ENCODE results near the gene DAB2IP.

The DAB2IP gene

GRCh38 chr9:121808781-121809180, 157.3 kb downstream of the DAB2IP start:
- DNase-seq = no peak

- no peak for DNase-seq
Observed at GRCh38 chr9:121809356-121810050, 158.1 kb downstream of the DAB2IP start.

- DNase-seq = no peak
Observed at GRCh38 chr9:121810489-121810888, 159.1 kb downstream of the DAB2IP start.

DNA sequence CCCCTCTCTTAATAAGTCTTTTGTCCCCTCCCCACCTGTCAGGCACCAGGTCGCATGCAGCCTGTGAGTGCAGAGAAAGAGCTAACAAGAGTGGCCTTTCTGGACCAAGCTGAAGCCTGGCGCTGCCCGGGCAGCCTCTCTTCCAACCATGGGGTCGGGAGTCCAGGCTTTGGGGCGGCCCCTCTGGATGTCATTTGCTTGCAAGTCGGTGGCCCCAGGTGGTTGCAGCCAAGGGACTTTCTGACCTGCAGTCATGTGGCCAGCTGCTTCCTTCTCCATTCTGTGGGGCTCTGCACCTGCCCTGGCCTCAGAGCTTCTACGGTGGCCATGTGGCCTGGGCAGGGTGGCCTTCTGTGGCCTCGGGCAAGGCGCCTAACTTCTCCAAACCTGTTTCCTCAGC, 159.7 kb downstream of the DAB2IP start:
- no peak for DNase-seq

GRCh38 chr9:121811751-121812150, 160.3 kb downstream of the DAB2IP start:
- no peak for DNase-seq

- DNase-seq = no peak
Observed at GRCh38 chr9:121812159-121812735, 160.8 kb downstream of the DAB2IP start.

DNA sequence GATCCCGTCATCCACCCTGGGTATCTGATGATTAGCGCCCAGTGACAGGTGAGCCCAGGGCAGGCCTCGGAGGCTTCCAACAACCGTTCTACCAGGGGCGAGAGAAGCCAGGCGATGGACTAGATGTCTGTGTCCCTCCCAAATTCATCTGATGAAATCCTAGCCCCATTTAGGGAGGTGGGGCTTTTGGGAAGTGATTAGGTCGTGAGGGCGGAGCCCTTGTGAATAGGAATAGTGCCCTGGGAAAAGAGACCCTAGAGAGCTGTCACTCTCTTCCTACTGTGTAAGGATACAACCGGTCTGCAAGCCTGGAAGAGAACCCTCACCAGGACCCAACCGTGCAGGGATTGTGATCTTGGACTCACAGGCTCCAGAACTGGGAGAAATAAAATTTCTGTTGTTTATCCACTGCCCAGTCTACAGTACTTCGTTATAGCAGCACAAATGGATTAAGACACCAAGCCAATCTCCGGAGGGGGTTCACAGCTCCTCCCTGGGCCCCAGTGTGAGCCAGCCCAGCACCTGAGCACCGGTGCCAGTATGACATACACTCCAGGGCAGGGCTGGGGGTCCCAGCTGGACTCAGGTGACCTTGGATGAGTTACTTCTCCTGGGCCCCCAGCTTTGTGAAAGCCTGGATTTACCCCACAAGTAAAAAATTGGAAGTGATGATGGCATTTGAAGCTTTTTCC, 162.2 kb downstream of the DAB2IP start:
- no peak for DNase-seq

GRCh38 chr9:121814594-121814993, 163.2 kb downstream of the DAB2IP start:
- DNase-seq = no peak

- DNase-seq = no peak
Observed at GRCh38 chr9:121815084-121815483, 163.7 kb downstream of the DAB2IP start.

DNA sequence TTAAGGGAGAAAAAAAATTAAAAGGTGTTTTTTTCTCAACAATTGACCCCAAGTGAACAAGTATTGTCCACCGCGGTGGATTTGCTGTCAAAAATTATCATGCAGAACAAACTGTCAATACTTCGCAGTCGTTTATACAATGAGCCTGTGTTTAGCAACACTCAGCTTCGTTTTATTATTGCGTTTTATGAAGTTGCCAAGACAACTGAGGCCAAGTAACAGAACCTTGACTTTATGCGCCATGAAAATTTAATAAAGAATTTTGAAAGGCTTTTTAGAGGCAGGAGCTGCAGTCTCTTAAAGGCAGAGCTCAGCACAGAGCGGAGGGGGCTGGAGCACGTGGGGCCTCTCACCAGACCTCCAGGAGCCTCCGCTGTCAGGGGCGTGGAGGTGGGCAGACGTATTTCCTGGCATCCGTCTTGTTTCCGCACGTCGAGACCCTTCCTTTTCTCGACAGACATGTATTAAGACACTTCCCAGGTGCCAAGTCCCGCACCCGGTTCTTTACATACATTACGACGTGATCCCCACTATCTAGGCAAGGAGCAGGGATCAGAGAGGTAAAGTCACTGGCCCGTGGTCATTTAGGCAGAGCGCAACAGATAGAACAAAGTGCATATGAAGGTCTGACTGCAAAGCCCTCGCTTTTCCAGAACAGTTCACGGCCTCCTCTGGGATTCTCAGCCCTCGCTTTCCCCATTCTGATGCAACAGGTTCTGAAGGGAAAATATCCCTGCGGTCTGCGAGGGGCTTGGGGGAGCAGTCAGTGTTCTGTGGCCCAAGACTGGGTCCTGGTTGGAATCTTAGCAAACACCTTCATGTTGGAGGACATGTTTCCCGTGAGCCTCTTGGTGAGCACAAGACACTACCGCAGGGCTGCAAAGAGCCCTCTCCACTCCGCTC, 164.4 kb downstream of the DAB2IP start:
- no peak for DNase-seq

DNA sequence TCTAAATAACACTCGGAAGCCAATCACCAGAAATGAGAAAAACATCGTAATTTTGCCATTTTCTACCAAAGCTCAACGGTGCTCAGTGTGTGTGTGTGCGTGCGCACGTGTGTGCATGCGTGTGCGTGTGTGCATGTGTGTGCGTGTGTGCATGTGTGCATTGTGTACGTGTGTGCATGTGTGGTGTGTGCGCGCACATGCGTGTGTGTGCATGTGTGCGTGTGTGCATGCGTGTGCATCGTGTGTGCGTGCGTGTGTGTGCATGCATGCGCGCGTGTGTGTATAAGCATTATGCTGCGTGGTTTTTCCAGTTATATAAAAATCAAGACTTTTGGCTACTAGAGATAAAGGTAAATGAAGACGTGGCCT, 165.0 kb downstream of the DAB2IP start:
- no peak for DNase-seq

- no peak for DNase-seq
Observed at GRCh38 chr9:121816845-121817450, 165.5 kb downstream of the DAB2IP start.

DNA sequence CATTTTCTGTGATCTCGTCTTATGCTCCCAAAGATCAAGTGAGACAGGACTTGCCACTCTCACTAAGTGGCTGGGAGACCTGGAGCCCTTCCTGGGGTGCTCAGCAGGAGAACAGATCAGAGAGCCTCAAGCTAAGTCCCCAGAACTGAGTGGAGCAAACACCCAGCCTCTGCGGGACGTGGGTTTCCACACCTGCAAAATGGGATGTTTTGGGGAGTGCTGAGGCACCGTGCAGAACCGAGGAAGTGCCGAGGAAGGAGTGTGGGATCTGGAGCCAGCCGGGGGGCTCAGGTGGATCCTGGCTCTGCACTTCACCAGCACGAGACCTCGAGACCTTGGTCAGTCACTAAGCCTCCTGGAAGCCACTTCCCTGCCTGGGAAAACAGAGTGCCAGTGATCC, 166.0 kb downstream of the DAB2IP start:
- no peak for DNase-seq

DNA sequence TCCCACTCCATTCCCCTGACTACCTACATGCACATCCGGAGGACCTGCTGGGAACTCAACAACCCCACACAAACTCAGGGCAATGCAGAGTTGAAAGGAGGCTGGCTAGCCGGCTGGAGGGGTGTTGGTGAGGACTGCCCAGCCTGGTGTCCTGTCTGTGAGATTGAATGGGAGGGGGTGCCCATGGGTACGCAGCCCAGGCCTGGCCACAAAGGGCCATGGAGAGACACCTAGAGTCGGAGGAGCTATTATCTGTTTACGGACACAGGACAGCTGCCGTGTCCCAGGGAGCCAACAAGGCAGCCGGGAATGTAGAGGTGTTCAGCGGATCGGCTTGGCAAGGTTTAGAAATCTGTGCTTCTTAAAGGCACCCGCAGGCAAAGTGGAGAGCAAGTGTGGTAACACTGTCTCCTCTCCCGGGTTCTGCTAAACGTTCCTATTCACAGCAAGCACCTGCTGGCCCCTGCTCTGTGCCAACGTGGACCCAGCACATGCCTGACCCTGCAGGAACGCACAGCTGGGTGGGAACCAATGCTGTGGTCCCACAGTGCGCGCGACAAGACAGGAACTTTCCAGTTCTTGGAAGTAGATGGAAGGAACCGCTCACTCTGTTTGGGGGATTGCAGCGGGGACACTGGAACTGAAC, 166.7 kb downstream of the DAB2IP start:
- no peak for DNase-seq

DNA sequence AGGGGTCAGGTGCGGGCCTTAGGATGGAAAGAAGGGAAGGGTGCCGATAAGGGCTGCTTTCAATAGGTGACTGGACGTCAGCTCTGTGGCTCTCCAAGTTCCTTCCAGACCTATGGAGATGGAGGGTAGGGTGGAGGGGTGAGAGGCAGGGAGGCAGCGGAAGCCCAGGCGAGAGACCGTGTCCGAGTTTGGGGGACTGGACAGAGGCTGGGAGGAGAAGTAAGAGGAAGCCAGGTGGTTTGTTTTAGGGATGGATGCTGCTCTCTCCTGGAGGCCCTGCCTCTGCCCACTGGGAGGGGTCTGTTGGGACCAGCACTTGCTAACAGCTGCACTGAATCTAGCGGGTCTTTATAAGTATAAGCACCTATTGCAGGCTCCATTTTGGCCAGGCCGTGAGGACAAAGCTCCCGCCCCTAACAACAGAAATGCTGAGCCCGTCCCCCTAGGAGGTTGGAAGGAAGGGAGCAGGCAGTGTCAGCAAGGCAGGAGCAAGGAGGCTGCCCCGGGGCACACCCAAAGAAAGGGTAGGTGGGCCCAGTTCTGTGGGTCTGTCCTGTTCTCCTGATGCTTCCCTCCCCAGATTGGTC, 167.5 kb downstream of the DAB2IP start:
- no peak for DNase-seq

DNA sequence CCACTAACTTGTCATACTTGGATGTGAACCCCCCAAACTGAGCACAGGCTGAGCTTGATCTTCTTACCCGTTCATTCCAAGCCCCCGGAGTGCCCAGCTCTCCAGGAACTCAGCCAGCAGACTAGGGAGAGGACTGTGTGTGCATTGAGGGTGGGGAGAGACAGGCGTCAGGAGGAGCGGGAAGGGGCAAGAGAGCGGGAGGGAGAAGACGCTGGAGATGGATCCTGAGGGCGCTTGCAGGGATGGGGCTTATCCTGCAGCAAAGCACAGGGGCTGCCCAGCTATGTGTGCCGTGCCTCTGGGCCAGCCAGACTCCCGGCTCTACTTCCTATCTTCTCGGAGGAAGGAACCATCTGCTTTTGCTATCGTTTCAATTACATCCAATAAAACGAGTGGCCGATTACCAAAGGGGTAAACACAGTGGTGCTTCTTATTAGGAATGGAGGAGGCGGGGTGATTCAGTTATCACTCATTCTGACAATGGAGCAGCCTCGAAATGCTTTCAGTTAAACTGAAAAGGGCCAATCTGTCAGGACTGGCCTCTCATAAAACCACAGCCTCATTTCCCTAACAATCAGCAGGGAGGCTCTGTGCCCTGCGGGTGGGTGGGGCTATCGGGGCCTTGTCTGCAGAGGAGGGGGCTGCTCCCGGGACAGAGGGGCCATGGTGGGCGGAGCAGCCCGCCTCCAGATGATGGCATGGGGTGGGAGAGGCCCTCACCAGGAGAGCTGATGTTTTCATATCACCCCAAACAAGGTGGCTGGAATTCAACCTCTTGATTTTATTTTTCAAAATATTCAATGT, 168.2 kb downstream of the DAB2IP start:
- DNase-seq = peak; percentile 30

- no peak for DNase-seq
Observed at GRCh38 chr9:121820286-121821005, 169.0 kb downstream of the DAB2IP start.

DNA sequence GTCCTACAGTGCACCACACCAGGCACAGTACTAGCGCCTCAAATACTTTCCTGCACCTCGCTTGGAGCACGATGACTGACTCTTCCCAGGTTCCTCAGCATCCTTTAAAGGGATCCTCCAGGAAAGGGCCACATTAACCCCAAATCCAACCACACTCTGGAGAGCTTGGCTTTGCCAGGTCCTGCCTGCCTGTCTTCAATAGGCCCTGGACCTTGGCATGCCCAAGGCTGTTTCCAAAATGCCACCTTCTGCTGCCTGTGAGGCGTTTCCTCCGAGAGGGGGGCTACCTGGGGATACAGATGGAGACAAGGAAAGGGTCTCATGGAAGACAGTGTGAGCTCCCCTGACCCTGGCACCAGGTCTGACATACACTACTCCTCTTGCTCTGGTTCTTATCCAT, 169.9 kb downstream of the DAB2IP start:
- no peak for DNase-seq

DNA sequence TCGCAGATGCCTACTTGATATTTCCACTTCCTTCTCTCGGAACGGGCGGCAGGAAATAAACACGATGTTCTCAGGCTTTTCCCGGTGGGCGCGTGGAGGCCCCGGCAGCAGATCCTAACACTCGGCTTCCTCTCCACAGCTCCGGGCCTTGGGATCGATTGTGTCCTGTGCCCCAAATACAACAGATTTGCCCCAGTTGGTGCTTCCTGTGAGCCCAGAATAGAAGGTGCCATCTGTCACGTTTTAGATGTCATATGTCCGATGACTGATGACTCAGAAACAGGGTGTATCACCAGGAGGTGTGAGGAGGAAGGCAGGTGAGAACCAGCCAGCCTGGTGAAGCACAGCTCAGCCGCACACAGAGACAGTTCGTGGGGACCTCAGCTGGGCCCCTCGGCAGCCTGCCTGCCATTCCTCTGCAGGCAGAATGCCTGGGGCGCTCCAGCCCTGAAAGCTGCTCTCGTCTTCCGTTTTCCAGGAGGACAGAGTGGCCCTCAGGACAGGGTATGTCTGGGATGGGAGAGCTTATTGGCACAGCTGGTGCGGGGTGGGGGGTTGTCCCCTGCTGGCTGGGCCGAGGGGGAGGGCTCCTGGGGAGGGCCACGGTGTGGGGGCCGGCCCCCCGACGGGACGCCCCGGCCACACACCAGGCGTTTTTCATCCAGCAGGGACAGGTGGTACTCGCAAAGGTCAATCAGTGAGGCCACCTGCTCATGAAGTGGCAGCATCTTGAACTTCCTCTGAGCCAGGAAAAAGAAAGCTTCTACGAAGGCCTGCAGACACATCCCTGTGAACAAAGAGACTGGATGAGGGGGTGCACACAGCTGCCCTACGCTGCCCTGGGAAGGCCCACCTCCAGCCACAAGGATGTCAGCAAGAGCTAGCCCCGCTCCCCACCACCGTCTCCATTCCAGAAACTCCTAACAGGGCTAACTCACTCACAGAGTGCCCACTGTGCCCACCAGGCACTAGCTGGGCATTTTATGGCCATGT, 171.0 kb downstream of the DAB2IP start:
- no peak for DNase-seq

All from HCEC 1CT (cell line).